BLaER1 treated with 17β-estradiol and CSF1 and Interleukin-3, amounts not matched to agents 10 nM and 100 nM (cell line): ENCODE measurements around the gene INSR.
A peak's percentile ranks its signal among the peaks of the same experiment; 100 is the strongest.
"Not testable (repeated sequence)": the region's sequence is repeated elsewhere in the genome, so short reads cannot be mapped to it uniquely, and the experiment has no call there.

ENCODE experiments used
- H3K27ac ChIP-seq, 11 experiments: shearing (Covaris generic); formaldehyde crosslinking; 2 replicates each; pipeline ENCODE4 v1.8.1; 2022
- H3K27me3 ChIP-seq, 11 experiments: shearing (Covaris generic); formaldehyde crosslinking; 2 replicates each; pipeline ENCODE4 v1.8.1; 2022
- H3K36me3 ChIP-seq, 11 experiments: shearing (Covaris generic); formaldehyde crosslinking; 2 replicates each; pipeline ENCODE4 v1.8.1; 2022
- H3K4me1 ChIP-seq, 10 experiments: shearing (Covaris generic); formaldehyde crosslinking; 2 replicates each; pipeline ENCODE4 v1.8.1; 2022
- H3K4me2 ChIP-seq, 11 experiments: shearing (Covaris generic); formaldehyde crosslinking; 2 replicates each; pipeline ENCODE4 v1.8.1; 2022
- H3K4me3 ChIP-seq, 10 experiments: shearing (Covaris generic); formaldehyde crosslinking; 2 replicates each; pipeline ENCODE4 v1.8.1; 2022
- H3K9ac ChIP-seq, 11 experiments: shearing (Covaris generic); formaldehyde crosslinking; 2 replicates each; pipeline ENCODE4 v1.8.1; 2022
- H3K9me3 ChIP-seq, 11 experiments: shearing (Covaris generic); formaldehyde crosslinking; replicated peaks in 1 of 11; 2 replicates each; pipeline ENCODE4 v1.8.1; 2022
- H4K20me1 ChIP-seq, 11 experiments: shearing (Covaris generic); formaldehyde crosslinking; 2 replicates each; pipeline ENCODE4 v1.8.1; 2022
- Cebpa-rat ChIP-seq, 11 experiments: shearing (Covaris generic); IDR thresholded peaks; 2 replicates each; pipeline ENCODE4 v1.8.1; 2022

INSR gene

DNA sequence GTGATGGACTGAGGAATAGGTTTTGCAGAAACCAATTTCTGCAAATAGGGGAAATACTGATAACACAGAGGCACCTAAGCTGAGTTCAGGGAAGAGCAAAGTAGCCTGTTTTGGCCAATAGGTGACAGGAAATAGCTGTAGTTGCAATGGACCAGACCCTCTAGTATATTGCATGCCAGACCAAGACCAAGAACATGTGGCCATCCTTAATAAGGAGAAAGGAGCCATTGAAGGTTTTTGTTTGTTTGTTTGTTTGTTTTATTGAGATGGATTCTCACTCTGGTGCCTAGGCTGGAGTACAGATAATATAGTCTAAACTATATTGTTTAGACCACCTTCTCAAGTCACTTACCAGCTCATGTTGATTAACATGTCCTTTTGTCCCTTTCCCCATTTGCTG, 123.2 kb downstream of the INSR start:
- no peak for TF ChIP-seq Cebpa-rat (IDR thresholded peaks at IDR 0.05)
- H3K4me2 ChIP-seq = no peak overlapping the region
- H3K9me3 ChIP-seq = peaks cover 17 to 51% (median 41%) of the 10 kb centered on the region in 11 experiments
- H4K20me1 ChIP-seq = no peaks in the 10 kb centered on the region; a peak in 1 of 22 replicates
- H3K4me3 ChIP-seq = peak overlapping the region in 2 of 10 experiments; percentile 6; a peak in 1 of 20 replicates
- no peak overlapping the region for H3K27ac ChIP-seq
- peaks cover 0 to 43% (median 15%) of the 10 kb centered on the region in 10 experiments; a peak in 14 of 20 replicates for H3K4me1 ChIP-seq
- peaks cover 78 to 100% (median 100%) of the 10 kb centered on the region in 11 experiments for H3K36me3 ChIP-seq
- no peak overlapping the region for H3K9ac ChIP-seq
- H3K27me3 ChIP-seq = no peaks in the 10 kb centered on the region

- Histone ChIP-seq H3K4me3 (no peak overlapping the region), H3K9ac (no peak overlapping the region), H3K4me1 (peaks cover 3 to 49% (median 22%) of the 10 kb centered on the region in 10 experiments), H4K20me1 (no peaks in the 10 kb centered on the region), H3K36me3 (peaks cover 66 to 98% (median 93%) of the 10 kb centered on the region in 11 experiments), H3K9me3 (peaks cover 17 to 42% (median 36%) of the 10 kb centered on the region in 11 experiments), H3K27me3 (no peaks in the 10 kb centered on the region), H3K27ac (peak overlapping the region in 1 of 11 experiments; percentile 46; a peak in 1 of 22 replicates), H3K4me2 (no peak overlapping the region)
- TF ChIP-seq Cebpa-rat (IDR thresholded peaks at IDR 0.05) = no peak
Measured at GRCh38 chr19:7168941-7169340, 125.3 kb downstream of the INSR start.

GRCh38 chr19:7161292-7161691, 132.9 kb downstream of the INSR start:
- no peaks in the 10 kb centered on the region for H4K20me1 ChIP-seq
- H3K4me3 ChIP-seq = no peak overlapping the region
- no peaks in the 10 kb centered on the region for H3K9me3 ChIP-seq
- peaks cover 40 to 100% (median 90%) of the 10 kb centered on the region in 10 experiments for H3K4me1 ChIP-seq
- peak overlapping the region in 4 of 11 experiments; percentile 0 to 36 (median 16); a peak in 5 of 22 replicates for H3K9ac ChIP-seq
- H3K4me2 ChIP-seq = peak overlapping the region in 7 of 11 experiments; percentile 5 to 73 (median 57); a peak in 12 of 22 replicates
- no peak for TF ChIP-seq Cebpa-rat (IDR thresholded peaks at IDR 0.05)
- no peaks in the 10 kb centered on the region for H3K27me3 ChIP-seq
- peaks cover 26 to 89% (median 78%) of the 10 kb centered on the region in 11 experiments for H3K36me3 ChIP-seq
- peak overlapping the region in 8 of 11 experiments; percentile 30 to 91 (median 58); a peak in 14 of 22 replicates for H3K27ac ChIP-seq

DNA sequence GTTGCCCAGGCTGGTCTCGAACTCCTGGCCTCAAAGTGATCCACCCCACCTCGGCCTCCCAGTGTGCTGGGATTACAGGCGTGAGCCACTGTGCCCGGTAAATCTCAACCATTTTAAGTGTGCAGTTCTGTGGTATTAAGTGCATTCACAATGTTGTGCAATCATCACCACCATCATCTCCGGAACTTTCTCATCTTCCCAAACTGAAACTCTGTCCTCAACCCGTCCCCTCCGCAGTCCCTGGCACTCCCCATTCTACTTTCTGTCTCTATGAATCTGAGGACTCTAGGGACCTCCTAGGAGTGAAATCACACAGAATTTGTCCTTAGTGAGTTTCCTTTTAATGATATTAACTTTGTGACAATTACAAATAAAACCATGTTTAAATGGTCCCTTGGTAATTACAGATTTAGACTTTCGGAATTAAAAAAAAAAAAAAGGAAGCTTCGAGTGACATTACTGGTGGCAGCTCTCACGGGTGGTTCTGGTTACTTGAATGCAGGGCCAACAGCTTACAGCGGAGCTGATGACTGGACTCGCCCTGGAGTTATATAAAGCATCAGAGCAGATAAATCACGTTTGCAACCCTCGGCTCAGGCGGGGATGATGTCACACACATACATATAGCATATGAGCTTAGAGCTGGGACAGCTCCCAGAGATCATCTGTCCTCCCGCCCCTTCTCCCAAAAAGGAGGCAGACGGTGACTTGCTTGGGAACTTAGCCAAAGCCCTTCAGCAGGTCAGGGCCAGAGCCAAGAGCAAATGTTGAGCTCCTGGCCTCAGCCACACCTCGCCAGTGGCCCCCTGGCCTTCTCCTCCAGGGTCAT, 134.9 kb downstream of the INSR start:
- Histone ChIP-seq H3K27ac (peak overlapping the region; percentile 54 to 93 (median 88); a peak in 21 of 22 replicates), H3K27me3 (no peaks in the 10 kb centered on the region), H3K9ac (peak overlapping the region; percentile 65 to 82 (median 77)), H3K36me3 (peaks cover 20 to 89% (median 81%) of the 10 kb centered on the region in 11 experiments), H3K4me3 (peak overlapping the region; percentile 1 to 51 (median 38); a peak in 16 of 20 replicates), H4K20me1 (no peaks in the 10 kb centered on the region), H3K4me2 (peak overlapping the region; percentile 72 to 97 (median 87)), H3K4me1 (peaks cover 40 to 100% (median 93%) of the 10 kb centered on the region in 10 experiments), H3K9me3 (no peaks in the 10 kb centered on the region)
- peak; percentile 70 to 98 (median 93); a peak in 21 of 22 replicates for TF ChIP-seq Cebpa-rat (IDR thresholded peaks at IDR 0.05)

DNA sequence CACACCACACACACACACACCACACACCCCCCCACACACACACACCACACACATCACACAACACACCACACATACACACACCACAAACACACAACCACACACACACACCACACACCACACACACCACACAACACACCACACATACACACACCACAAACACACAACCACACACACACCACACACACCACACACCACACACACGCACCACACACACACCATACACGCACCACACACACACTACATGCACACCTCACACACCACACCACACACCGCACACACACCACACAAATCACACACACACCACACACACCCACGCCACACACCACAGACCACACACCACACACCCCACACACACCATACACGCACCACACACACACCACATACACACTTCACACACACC, 141.2 kb downstream of the INSR start:
- no peak overlapping the region for H3K9ac ChIP-seq
- TF ChIP-seq Cebpa-rat (IDR thresholded peaks at IDR 0.05) = no peak

GRCh38 chr19:7152568-7152967, 141.6 kb downstream of the INSR start:
- peaks cover 3 to 76% (median 60%) of the 10 kb centered on the region in 10 experiments; a peak in 19 of 20 replicates for H3K4me1 ChIP-seq
- 0 out of 22 replicates have a peak overlapping the region, but pooled peaks of 1 of the 11 experiments have one; percentile 8 for H3K9ac ChIP-seq
- TF ChIP-seq Cebpa-rat (IDR thresholded peaks at IDR 0.05) = no peak
- H3K27me3 ChIP-seq = no peaks in the 10 kb centered on the region
- peak overlapping the region in 4 of 11 experiments; percentile 26 to 48 (median 30); a peak in 6 of 22 replicates for H3K4me2 ChIP-seq
- peaks cover 0 to 6% (median 0%) of the 10 kb centered on the region in 11 experiments; a peak in 4 of 22 replicates for H4K20me1 ChIP-seq
- H3K27ac ChIP-seq = peak overlapping the region in 7 of 11 experiments; percentile 33 to 56 (median 35); a peak in 8 of 22 replicates
- no peak overlapping the region for H3K4me3 ChIP-seq
- no peaks in the 10 kb centered on the region for H3K9me3 ChIP-seq
- H3K36me3 ChIP-seq = peaks cover 5 to 100% (median 87%) of the 10 kb centered on the region in 11 experiments

More for the DNA sequence above, 141.2 kb downstream of the INSR start:
- peak overlapping the region in 3 of 11 experiments; percentile 22 to 30 (median 26); a peak in 4 of 22 replicates for H3K4me2 ChIP-seq
- H3K27me3 ChIP-seq = no peaks in the 10 kb centered on the region
- peaks cover 0 to 6% (median 0%) of the 10 kb centered on the region in 11 experiments; a peak in 4 of 22 replicates for H4K20me1 ChIP-seq
- peaks cover 5 to 100% (median 87%) of the 10 kb centered on the region in 11 experiments for H3K36me3 ChIP-seq
- H3K4me1 ChIP-seq = peaks cover 8 to 80% (median 65%) of the 10 kb centered on the region in 10 experiments; a peak in 19 of 20 replicates
- no peak overlapping the region for H3K4me3 ChIP-seq
- peak overlapping the region in 8 of 11 experiments; percentile 16 to 56 (median 42); a peak in 11 of 22 replicates for H3K27ac ChIP-seq
- H3K9me3 ChIP-seq = no peaks in the 10 kb centered on the region

- Histone ChIP-seq H3K4me2 (peak overlapping the region in 8 of 11 experiments; percentile 9 to 53 (median 32); a peak in 13 of 22 replicates), H3K9ac (peak overlapping the region in 6 of 11 experiments; percentile 20 to 46 (median 35); a peak in 7 of 22 replicates), H3K4me3 (no peak overlapping the region), H3K27ac (peak overlapping the region in 8 of 11 experiments; percentile 23 to 63 (median 48); a peak in 14 of 22 replicates), H3K4me1 (peaks cover 0 to 54% (median 40%) of the 10 kb centered on the region in 10 experiments; a peak in 16 of 20 replicates), H3K9me3 (peaks cover 0 to 21% (median 9%) of the 10 kb centered on the region in 11 experiments; a peak in 17 of 22 replicates), H3K27me3 (no peaks in the 10 kb centered on the region), H4K20me1 (peaks cover 0 to 6% (median 0%) of the 10 kb centered on the region in 11 experiments; a peak in 4 of 22 replicates), H3K36me3 (peaks cover 17 to 100% (median 86%) of the 10 kb centered on the region in 11 experiments)
- TF ChIP-seq Cebpa-rat (IDR thresholded peaks at IDR 0.05) = no peak
Measured at GRCh38 chr19:7149956-7150705, 144.1 kb downstream of the INSR start.

GRCh38 chr19:7147119-7147675, 147.0 kb downstream of the INSR start:
- H4K20me1 ChIP-seq, H3K27ac ChIP-seq, H3K4me3 ChIP-seq, H3K27me3 ChIP-seq, H3K4me2 ChIP-seq, H3K9ac ChIP-seq: not testable (repeated sequence)
- H3K36me3 ChIP-seq = peaks cover 27 to 100% (median 91%) of the 10 kb centered on the region in 11 experiments
- peaks cover 0 to 27% (median 9%) of the 10 kb centered on the region in 11 experiments; a peak in 17 of 22 replicates for H3K9me3 ChIP-seq
- H3K4me1 ChIP-seq = peaks cover 0 to 27% (median 23%) of the 10 kb centered on the region in 10 experiments; a peak in 16 of 20 replicates

DNA sequence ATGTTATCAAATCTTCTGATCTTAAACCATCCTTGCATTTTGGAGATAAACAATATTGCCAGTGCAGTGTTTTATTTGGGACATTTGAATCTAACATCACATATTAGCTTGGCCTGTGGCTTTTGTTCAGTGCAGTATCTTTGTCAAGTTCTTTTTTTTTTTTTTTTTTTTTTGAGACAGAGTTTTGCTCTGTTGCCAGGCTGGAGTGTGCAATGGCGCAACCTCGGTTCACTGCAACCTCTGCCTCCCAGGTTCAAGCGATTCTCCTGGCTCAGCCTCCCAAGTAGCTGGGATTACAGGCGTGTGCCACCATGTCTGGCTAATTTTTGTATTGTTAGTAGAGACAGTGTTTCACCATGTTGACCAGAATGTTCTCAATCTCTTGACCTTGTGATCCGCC, 148.1 kb downstream of the INSR start:
- not testable (repeated sequence) for H3K4me2 ChIP-seq
- peaks cover 0 to 16% (median 12%) of the 10 kb centered on the region in 10 experiments; a peak in 14 of 20 replicates for H3K4me1 ChIP-seq

More for the DNA sequence above, 148.1 kb downstream of the INSR start:
- H3K27me3 ChIP-seq, H3K4me3 ChIP-seq, H4K20me1 ChIP-seq, H3K27ac ChIP-seq, H3K9ac ChIP-seq: not testable (repeated sequence)
- Histone ChIP-seq H3K9me3 (peaks cover 0 to 36% (median 14%) of the 10 kb centered on the region in 11 experiments; a peak in 17 of 22 replicates), H3K36me3 (peaks cover 38 to 100% (median 92%) of the 10 kb centered on the region in 11 experiments)
